ENCODE data around the gene HERC5.

Gene HERC5

DNA sequence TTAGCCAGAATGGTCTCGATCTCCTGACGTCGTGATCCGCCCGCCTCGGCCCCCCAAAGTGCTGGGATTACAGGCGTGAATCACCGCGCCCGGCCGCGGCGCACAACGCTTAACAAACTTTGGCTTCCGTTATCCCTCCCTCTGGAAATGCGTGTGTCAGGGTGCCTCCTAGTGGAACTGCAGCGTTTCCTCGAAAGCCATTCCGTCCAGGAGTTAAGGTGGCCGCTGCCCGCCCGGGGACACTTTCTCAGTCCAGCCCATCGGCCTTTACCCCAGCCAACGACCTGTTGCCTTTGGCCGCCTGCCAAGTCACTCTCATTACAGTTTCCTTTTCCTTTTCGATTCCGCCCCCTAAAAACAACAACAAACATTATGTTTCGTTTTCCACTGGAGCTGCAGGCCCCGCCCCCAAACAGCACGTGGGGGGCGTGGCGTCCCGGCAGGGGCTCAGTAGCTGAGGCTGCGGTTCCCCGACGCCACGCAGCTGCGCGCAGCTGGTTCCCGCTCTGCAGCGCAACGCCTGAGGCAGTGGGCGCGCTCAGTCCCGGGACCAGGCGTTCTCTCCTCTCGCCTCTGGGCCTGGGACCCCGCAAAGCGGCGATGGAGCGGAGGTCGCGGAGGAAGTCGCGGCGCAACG is at the start of gene HERC5:
HERC5 (plus strand) TSS at position 450 of the 637 bp plus-strand sequence; CDS start at position 601, 151 bp downstream.
- peak; percentile 98 for DNase-seq (ENCODE audit: low spot score)
- TF ChIP-seq, protein P1, sequence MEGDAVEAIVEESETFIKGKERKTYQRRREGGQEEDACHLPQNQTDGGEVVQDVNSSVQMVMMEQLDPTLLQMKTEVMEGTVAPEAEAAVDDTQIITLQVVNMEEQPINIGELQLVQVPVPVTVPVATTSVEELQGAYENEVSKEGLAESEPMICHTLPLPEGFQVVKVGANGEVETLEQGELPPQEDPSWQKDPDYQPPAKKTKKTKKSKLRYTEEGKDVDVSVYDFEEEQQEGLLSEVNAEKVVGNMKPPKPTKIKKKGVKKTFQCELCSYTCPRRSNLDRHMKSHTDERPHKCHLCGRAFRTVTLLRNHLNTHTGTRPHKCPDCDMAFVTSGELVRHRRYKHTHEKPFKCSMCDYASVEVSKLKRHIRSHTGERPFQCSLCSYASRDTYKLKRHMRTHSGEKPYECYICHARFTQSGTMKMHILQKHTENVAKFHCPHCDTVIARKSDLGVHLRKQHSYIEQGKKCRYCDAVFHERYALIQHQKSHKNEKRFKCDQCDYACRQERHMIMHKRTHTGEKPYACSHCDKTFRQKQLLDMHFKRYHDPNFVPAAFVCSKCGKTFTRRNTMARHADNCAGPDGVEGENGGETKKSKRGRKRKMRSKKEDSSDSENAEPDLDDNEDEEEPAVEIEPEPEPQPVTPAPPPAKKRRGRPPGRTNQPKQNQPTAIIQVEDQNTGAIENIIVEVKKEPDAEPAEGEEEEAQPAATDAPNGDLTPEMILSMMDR (IDR thresholded peaks at IDR 0.05; ENCODE audit: extremely low read depth, missing control alignments) = peak; percentile 23

DNA sequence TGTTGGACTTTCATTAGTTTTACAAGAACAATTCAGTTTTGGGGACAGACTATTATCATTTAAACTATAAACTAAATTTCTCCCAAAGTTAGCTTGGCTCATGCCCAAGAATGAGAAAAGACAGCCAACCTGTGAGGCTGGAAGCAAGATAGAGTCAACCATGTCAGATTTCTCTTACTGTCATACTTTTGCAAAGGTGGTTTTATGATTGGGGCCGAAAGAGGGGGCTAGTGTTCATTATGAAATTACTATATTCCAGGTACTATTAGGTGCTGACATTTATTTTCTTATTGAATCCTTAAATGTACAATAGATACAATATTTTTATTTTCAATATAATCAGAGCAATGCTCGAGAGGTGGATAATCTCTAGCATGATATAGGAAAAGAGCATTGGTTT is 47.7 kb upstream of the HERC5 start:
- no peak for DNase-seq (ENCODE audit: low spot score)
- TF ChIP-seq, protein P1 (IDR thresholded peaks at IDR 0.05; ENCODE audit: extremely low read depth, missing control alignments) = no peak

DNA sequence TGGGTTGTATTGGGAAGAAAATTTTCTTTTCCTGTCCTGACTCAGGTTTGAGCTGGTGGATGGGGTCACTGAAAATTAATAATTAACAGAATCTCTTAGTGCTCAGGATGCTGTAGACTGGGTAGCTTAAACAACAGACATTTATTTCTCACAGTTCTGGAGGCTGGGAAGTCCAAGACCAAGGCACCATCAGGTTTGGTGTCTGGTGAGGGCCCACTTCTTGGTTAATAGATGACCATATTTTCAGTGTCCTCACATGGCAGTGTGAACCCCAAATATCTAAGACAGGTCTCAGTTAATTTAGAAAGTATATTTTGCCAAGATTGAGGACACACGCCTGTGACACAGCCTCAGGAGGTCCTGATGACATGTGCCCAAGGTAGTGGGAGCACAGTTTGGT is 47.1 kb upstream of the HERC5 start:
- TF ChIP-seq, protein P1 (IDR thresholded peaks at IDR 0.05; ENCODE audit: extremely low read depth, missing control alignments) = no peak
- no peak for DNase-seq (ENCODE audit: low spot score)

DNA sequence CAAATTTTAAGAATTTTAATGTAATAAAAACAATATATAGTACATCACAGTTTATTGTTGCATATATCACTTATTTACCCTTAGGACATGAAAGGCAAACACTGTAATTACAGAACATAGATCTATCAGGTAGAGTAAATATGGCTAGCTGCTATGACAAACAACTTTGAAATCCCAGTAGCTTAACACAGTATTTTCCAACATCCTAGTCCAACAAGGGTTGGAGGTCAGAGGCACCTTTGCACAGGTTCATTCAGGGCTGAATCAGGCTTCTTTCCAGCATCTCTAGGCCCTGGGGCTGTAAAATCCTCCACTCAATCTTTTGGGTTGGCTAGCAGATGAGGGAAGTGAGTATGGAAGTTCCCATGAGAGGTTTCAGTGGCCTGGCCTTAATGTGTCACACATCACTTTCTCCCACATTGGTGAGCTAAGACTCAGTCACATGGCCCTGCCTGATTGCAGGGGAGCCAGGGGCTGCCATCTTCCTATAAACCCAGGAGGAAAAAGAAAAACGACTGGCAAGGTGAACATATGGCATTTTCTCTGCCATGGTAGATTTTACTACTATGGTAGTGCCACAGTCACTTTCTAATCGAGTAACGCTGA is 45.3 kb upstream of the HERC5 start:
- DNase-seq (ENCODE audit: low spot score) = no peak
- TF ChIP-seq, protein P1 (IDR thresholded peaks at IDR 0.05; ENCODE audit: extremely low read depth, missing control alignments) = no peak

DNA sequence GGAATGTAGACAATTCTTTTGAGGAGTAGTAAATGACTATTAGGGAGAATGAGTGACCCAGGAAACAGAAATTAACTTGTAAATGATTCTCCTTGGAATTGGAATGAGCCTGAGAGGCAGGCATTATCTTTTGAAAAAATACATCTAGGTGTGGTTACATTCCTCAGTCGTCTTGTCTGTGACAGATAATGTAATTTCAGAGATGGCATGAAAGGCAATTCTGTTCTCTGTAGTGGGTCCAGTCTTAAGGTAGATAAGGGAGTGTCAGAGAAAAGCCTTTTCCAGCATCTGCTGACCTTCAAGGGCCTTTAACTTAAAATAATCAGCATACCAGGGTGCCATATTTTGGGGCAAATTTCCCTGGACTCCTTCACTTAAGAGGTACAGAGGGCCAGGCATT is 43.1 kb upstream of the HERC5 start:
- TF ChIP-seq, protein P1 (IDR thresholded peaks at IDR 0.05; ENCODE audit: extremely low read depth, missing control alignments) = no peak
- DNase-seq (ENCODE audit: low spot score) = no peak

DNA sequence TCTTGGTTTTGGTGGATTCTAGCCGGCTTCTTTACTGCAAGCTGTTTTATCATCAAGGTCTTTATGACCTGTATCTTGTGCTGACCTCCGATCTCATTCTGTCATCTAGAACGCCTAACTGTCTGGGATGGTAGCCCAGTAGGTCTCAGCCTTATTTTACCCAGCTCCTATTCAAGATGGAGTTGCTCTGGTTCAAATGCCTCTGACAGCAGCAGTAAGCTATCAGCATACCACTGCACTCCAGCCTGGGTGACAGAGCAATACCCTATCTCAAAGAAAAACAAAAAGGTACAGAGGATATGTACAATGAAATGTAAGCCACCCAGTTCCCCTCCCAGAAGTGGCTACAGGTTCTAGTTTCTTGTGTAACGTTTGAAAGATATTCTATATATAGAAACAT is 42.2 kb upstream of the HERC5 start:
- TF ChIP-seq, protein P1 (IDR thresholded peaks at IDR 0.05; ENCODE audit: extremely low read depth, missing control alignments) = no peak
- no peak for DNase-seq (ENCODE audit: low spot score)

DNA sequence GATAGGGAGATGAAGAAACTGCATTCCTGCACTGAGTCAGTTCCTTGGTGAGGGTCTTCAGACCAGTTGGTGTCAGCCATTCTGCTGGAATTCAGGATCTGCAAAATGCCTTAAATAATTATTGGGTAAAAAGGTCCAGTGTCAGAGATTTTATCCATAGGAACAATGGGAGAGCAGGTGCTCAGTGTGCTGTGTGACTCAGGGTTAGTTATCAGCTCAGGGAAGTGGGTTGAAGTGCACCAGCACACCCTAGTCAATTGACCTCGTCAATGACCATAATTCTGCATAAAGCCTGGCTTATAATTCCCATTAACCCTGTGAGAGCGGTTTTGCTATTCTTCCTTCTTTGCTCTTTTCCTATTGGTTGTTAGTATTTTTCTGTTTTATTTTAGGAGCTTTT is 40.9 kb upstream of the HERC5 start:
- TF ChIP-seq, protein P1 (IDR thresholded peaks at IDR 0.05; ENCODE audit: extremely low read depth, missing control alignments) = no peak
- no peak for DNase-seq (ENCODE audit: low spot score)

Measured in GM20000 (cell line).